Panc1 (cell line): ENCODE results near the gene OTOP2.

Experiments
- POLR2AphosphoS5 ChIP-seq: IDR thresholded peaks from 2 replicates; pipeline ENCODE4 v1.6.1; 2012; ENCODE audit warnings: mild to moderate bottlenecking, low read depth, low read length, moderate library complexity
- TCF7L2 ChIP-seq: IDR thresholded peaks from 2 replicates; pipeline ENCODE4 v1.6.1; 2011; ENCODE audit warnings: mild to moderate bottlenecking, low read depth, low read length, inconsistent platforms
- TF ChIP-seq, protein P1 (sequence below): fragments of 450-650 bp; IDR thresholded peaks from 2 replicates; pipeline ENCODE4 v1.5.1; 2017; ENCODE audit warnings: mild to moderate bottlenecking

DNA sequence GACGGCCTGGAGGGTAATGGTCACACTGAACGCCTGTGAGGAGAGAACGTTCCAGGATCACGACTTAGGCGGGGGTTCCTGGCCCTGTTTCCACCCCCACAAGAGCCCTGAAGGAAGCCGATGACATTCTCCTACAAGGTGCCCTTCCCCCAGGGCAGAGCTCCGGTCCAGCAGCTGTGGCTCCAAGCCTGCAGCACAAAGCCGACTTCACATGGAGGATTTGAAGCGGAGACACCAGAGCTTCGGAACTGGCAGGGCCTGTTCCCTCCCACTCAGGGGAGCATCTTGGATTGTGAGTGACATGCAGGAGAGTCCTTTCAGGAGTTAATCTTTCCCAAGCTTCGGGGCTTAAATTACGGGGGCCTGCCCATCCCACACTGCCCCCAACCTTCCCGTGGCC is 35.6 kb upstream of the OTOP2 start:
- TF ChIP-seq, protein P1, sequence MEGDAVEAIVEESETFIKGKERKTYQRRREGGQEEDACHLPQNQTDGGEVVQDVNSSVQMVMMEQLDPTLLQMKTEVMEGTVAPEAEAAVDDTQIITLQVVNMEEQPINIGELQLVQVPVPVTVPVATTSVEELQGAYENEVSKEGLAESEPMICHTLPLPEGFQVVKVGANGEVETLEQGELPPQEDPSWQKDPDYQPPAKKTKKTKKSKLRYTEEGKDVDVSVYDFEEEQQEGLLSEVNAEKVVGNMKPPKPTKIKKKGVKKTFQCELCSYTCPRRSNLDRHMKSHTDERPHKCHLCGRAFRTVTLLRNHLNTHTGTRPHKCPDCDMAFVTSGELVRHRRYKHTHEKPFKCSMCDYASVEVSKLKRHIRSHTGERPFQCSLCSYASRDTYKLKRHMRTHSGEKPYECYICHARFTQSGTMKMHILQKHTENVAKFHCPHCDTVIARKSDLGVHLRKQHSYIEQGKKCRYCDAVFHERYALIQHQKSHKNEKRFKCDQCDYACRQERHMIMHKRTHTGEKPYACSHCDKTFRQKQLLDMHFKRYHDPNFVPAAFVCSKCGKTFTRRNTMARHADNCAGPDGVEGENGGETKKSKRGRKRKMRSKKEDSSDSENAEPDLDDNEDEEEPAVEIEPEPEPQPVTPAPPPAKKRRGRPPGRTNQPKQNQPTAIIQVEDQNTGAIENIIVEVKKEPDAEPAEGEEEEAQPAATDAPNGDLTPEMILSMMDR, result no peak
- TF ChIP-seq TCF7L2 (no peak), POLR2AphosphoS5 (no peak)
